KBM-7 (cell line): Measurements from ENCODE around the gene RGL3.
"Not testable (repeated sequence)": the region's sequence is repeated elsewhere in the genome, so short reads cannot be mapped to it uniquely, and the experiment has no call there.

ENCODE experiments used
- DNase-seq: peaks from one replicate; pipeline ENCODE4 v3.0.0-alpha.2; 2015
- in situ Hi-C: fragments of 300-500 bp; cut with MboI; formaldehyde crosslinking; loops from 2 replicates; pipeline ENCODE4 v1.14.3; 2020; ENCODE audit warnings: low sequenced_read_pairs, low pct_unique_long_range_greater_than_20kb, mixed read lengths

Gene RGL3

GRCh38 chr19:11423164-11423790 lies 4.2 kb upstream of the RGL3 start:
- in situ Hi-C loops = no loop called here
- DNase-seq = no peak

GRCh38 chr19:11422163-11423065 lies 3.3 kb upstream of the RGL3 start:
- in situ Hi-C loops = no loop called here

GRCh38 chr19:11421371-11422098 lies 2.4 kb upstream of the RGL3 start:
- DNase-seq = no peak
- in situ Hi-C loops = no loop called here

More at GRCh38 chr19:11422163-11423065, 3.3 kb upstream of the RGL3 start:
- no peak for DNase-seq

DNA sequence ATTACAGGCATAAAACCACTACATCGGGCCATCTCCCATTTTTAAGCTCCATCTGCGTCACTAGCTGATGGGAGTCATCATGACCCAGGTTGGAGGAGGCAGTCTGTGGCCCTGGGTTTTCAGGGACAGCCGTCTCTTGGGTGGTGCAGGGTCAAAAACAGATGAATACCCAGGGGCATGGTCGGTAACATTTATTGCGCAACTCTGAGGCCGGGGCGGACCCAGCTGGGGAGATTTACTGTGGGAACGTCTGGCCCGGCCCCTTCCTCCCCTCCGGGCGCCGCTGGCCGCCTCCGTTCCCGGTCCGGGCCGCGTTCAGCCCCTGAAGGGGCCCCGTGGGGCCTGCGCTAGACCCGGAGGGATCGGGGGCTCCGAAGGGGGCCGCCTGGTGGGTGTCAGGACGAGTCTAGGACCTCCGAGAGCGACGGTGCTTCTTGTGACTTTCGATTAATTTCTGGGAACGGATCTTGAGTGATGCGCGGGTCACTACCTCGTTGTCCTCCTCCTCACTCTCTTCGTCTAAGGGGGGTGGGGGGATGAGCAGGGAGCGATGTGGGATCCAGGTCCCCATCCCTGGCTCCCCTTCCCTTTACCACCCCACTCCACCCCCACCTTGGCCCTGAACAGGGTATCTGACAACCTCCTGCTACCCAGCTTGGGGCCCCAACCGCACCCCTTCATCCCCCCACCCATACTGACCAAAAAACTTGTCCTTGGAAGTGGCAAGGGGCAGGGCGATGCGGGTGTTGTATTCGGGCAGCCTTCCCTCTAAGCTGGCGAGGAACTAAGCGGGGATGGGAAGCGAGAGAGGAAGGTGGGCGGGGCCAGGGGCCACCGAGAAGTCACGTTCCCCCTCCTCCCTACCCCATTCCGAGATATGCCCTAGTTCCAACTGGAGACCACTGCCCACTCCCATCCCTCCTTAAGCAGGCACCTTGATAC lies 1.6 kb upstream of the RGL3 start:
- in situ Hi-C loops = no loop called here
- DNase-seq = peak; percentile 19

DNA sequence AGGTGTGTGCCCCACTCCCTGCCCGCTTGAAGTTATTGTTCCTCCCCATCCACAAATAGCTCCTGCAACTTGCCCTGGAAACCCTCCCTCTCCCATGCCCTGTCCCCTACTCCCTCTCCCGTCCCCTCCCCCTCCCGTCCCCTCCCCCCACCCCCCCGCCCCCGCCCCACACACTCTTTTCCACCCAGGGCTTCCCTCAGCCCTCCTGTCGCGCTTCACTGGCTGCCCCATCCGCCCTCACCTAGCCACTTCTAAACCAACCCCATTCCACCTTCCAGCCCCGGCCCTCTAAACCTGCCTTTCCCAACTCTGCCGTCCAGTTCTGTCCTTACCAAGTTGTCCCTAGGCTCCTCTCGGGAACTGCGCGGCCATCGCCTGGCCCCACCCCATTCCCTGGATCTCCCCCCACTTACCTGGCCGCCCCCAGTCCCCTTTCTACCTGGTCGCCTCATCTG lies 993 bp downstream of the RGL3 start:
- in situ Hi-C loops = no loop called here

GRCh38 chr19:11416346-11417052 lies 2.6 kb downstream of the RGL3 start:
- in situ Hi-C loops = no loop called here
- DNase-seq = no peak

More for the DNA sequence above, 993 bp downstream of the RGL3 start:
- no peak for DNase-seq

- in situ Hi-C loops = no loop called here
- no peak for DNase-seq
Measured at GRCh38 chr19:11414544-11414943, 4.6 kb downstream of the RGL3 start.

GRCh38 chr19:11410682-11411081 lies 8.4 kb downstream of the RGL3 start:
- no peak for DNase-seq
- in situ Hi-C loops = no loop called here

DNA sequence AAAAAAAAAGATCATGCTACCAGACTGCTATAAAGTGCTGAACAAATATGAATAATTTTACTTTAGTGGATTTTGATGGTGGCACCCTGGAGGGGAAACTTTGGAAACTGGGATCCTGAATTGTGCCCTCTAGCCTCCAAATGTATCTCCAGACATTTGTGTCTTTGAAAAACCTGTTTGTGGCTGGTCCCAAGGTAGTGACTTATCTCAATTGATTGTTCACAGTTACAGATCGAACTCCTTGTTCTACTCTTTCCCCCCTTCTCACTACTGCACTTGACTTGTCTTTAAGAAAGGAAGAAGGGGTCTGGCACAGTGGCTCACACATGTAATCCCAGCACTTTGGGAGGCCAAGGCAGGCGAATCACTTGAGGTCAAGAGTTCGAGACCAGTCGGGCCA lies 10.5 kb downstream of the RGL3 start:
- no peak for DNase-seq
- in situ Hi-C loops = no loop called here

- DNase-seq, in situ Hi-C loops: not testable (repeated sequence)
Measured at GRCh38 chr19:11406703-11407236, 12.3 kb downstream of the RGL3 start.

DNA sequence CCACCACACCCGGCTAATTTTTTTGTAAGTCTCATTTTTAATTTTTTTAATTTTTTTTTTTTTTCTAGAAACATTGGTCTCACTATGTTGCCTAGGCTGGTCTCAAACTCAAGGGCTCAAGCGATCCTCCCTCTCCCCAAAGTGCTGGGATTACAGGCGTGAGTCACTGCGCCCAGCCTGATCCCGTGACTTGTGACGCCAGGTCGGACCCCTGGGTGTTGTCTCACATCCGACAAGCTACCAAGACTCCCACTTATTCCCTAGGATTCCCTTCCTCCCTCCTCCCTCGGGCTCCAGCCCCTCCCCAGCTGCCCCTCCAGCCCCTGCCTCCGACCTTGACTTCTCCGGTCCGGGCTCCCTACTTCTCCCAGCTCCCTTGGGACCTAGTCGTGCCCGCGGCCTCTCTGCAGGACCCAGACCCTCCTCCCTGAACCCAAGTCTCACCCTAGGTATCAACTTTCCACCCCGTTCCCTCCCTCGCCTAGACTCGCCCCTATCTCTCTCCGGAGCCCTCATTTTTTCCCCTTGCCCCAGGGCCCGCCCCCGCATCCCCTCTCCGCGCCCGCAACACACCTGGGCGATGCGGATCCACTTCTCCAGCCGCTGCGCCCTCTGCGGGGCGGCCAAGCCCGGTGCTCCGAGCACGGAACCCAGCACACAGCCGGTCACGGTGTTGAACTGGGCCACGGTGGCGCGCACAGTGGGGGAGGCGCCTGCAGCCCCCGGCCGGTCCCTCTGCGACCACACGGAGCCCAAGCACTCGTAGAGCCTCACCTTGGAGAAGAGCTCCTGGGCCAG lies 13.1 kb downstream of the RGL3 start:
- in situ Hi-C loops = no loop called here
- no peak for DNase-seq

DNA sequence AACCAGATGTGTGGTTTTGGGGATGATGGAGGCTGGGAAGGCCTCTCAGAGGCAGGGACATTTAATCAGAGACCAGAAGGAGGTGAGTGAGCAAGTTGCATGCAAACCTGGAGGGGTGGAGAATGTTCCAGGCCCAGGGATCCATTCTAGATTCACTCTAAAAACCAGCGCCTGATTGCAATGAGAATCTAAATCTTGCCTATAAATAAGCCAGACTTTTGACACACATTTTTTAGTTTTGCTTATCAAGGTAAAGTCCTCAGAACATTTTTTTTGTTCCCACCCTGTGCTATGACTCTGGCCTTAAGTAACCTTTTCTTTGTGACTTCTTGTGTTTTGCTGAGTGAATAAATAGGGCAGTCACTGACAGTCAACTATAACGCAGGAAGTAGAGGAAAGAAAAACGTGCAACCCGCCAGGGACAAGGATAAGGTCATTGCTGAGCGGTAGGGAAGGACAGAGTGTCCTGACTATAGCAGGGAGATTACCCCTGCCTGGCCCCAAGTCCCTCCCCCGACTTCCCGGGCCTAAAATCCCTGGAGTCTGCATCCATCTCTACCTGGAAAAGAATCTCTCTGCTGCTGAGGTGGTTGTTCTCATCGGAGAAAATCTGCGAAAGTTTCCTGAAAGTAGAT lies 14.4 kb downstream of the RGL3 start:
- DNase-seq = no peak
- in situ Hi-C loops = no loop called here

- DNase-seq = no peak
- in situ Hi-C loops = no loop called here
Measured at GRCh38 chr19:11401808-11402543, 17.1 kb downstream of the RGL3 start.

DNA sequence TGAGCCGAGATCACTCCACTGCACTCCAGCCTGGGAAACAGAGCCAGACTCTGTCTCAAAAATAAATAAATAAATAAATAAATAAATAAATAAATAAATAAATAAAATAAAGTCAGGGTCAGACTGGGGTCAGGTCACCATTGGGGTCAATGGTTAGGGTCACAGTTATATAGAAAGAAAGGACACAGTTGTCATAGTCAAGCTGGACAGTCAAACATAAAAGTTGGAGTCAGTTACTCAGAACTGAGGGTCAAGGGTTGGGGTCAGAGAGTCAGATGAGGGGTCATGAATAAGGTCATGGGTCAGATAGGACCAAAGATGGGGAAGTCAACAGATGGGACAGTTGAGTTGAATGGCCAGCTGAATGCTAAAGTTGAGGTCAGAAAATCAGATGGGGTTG lies 18.3 kb downstream of the RGL3 start:
- DNase-seq = no peak
- in situ Hi-C loops = no loop called here

DNA sequence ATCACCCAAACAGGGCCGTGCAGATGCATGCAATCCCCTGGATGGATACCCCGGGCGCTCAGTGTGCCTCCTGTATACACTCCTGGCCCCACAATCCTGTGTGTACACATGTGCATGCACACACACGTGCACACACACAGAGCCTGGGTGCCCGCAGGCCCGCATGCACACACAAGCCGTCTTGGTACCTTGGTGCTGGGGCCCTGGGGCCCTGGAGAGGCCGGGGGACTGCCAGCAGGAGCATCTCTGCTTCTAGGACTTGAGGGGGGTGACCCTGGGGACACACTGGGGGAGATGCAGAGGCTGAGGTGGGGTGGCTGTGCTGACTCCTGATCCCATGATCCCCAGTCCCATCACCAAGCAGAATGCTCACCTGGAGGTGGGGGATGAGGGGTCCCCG lies 19.4 kb downstream of the RGL3 start:
- DNase-seq = no peak
- in situ Hi-C loops = no loop called here

- in situ Hi-C loops = no loop called here
- DNase-seq = no peak
Measured at GRCh38 chr19:11397089-11397610, 22.0 kb downstream of the RGL3 start.
